Ovary (tissue), 3 donors: ENCODE measurements around the gene MIOS.

Experiments used
- EP300 ChIP-seq: sonication (generic); formaldehyde crosslinking; IDR thresholded peaks from one replicate; pipeline ENCODE4 v1.6.1; 2017; ENCODE audit warnings: antibody characterized with exemption
- POLR2A ChIP-seq: fragments of 450-650 bp; IDR thresholded peaks from one replicate; pipeline ENCODE4 v1.6.1; 2017; ENCODE audit warnings: antibody characterized with exemption, mild to moderate bottlenecking, moderate library complexity
- TF ChIP-seq, protein P1 (sequence below), 3 donors: fragments of 450-650 bp in 2 of 3; fragments of 200-600 bp in 1 of 3; IDR thresholded peaks; one replicate each; pipeline versions ENCODE4 v1.5.1 to v1.8.0; 2016 to 2022; ENCODE audit warnings: antibody characterized with exemption in 3 of 3, mild to moderate bottlenecking in 1 of 3
- donor health status: DM: no; HTN: no; CAD: no.

DNA sequence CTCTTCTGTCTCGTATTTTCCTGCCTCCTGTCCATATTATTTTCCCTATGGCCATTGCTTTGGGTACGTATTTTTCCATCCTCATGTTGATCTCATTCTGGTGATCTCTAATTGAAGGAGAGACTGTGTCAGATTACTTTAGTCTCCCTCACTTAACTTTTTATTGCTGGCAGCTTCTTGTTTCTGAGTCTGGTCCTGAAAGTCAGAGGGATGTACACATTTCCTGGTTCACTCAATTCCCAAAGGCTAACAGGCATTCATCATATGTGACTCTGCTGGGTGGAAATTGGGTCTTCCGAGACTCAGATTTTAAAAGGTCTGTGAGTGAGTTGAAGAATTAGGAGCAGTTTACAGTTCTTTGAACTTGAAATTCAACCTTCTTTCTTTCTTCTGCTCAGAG lies 84.8 kb downstream of the MIOS start:
- TF ChIP-seq EP300 (no peak), POLR2A (no peak)
- TF ChIP-seq, protein P1, sequence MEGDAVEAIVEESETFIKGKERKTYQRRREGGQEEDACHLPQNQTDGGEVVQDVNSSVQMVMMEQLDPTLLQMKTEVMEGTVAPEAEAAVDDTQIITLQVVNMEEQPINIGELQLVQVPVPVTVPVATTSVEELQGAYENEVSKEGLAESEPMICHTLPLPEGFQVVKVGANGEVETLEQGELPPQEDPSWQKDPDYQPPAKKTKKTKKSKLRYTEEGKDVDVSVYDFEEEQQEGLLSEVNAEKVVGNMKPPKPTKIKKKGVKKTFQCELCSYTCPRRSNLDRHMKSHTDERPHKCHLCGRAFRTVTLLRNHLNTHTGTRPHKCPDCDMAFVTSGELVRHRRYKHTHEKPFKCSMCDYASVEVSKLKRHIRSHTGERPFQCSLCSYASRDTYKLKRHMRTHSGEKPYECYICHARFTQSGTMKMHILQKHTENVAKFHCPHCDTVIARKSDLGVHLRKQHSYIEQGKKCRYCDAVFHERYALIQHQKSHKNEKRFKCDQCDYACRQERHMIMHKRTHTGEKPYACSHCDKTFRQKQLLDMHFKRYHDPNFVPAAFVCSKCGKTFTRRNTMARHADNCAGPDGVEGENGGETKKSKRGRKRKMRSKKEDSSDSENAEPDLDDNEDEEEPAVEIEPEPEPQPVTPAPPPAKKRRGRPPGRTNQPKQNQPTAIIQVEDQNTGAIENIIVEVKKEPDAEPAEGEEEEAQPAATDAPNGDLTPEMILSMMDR (IDR thresholded peaks at IDR 0.05) = no peak
